Large intestine (tissue), 3 donors: ENCODE results near the gene KRT17. TPM values are rescaled to one million over a fixed set of nuclear protein-coding genes. Genes with fewer than 3 reads are reported as not detected.
"Not testable (repeated sequence)": the region's sequence is repeated elsewhere in the genome, so short reads cannot be mapped to it uniquely, and the experiment has no call there.

ENCODE experiments used
- DNase-seq, 2 donors: peaks; one replicate each; pipeline versions ENCODE4 v3.0.0 to v3.0.0-alpha.2; 2013
- H3K27ac ChIP-seq: one replicate; pipeline ENCODE4 v1.5.1; 2013; ENCODE audit warnings: low read length
- H3K27me3 ChIP-seq: 2 replicates; pipeline ENCODE4 v1.6.1; 2013; ENCODE audit warnings: low read length; ENCODE audit not compliant: control insufficient read depth, insufficient read depth
- H3K36me3 ChIP-seq: 2 replicates; pipeline ENCODE4 v1.6.1; 2013; ENCODE audit warnings: low read length; ENCODE audit not compliant: control insufficient read depth, insufficient read depth
- H3K4me1 ChIP-seq: one replicate; pipeline ENCODE4 v1.6.1; 2013; ENCODE audit warnings: low read length; ENCODE audit not compliant: control insufficient read depth, insufficient read depth
- H3K4me3 ChIP-seq: one replicate; pipeline ENCODE4 v1.5.1; 2013; ENCODE audit warnings: low read length
- H3K9me3 ChIP-seq: one replicate; pipeline ENCODE4 v1.6.1; 2013; ENCODE audit warnings: mild to moderate bottlenecking, low read depth, low read length, moderate library complexity; ENCODE audit not compliant: control insufficient read depth
- WGBS: methylation state at CpG from one replicate; pipeline ENCODE4 v1.1.5; 2013; ENCODE audit warnings: low lambda C conversion rate; ENCODE audit not compliant: insufficient coverage; 5-methylcytosine and 5-hydroxymethylcytosine counted together
- polyA plus RNA-seq: library from polyadenylated mRNA; unstranded; fragments of 120-200 nt; gene quantifications from one replicate; pipeline ENCODE4 v1.2.1, GENCODE V29; 2013

The KRT17 gene
- polyA plus RNA-seq, 1 donor: 1.1 TPM

GRCh38 chr17:41618341-41619035 lies 5.9 kb downstream of the KRT17 start:
- H3K4me3 ChIP-seq: no peak overlapping the region
- H3K27ac ChIP-seq: no peak overlapping the region
- H3K4me1 ChIP-seq: no peaks in the 10 kb centered on the region
- no peaks in the 10 kb centered on the region for H3K9me3 ChIP-seq
- DNase-seq: no peak
- WGBS: no CpG with 5 or more reads among the region's 13 CpGs
- H3K36me3 ChIP-seq: no peaks in the 10 kb centered on the region
- H3K27me3 ChIP-seq: no peaks in the 10 kb centered on the region

GRCh38 chr17:41617698-41618097 lies 6.7 kb downstream of the KRT17 start:
- H3K4me3 ChIP-seq: no peak overlapping the region
- DNase-seq: no peak
- H3K9me3 ChIP-seq: no peaks in the 10 kb centered on the region
- H3K27ac ChIP-seq: no peak overlapping the region
- WGBS: no CpG with 5 or more reads among the region's 11 CpGs
- H3K36me3 ChIP-seq: no peaks in the 10 kb centered on the region
- no peaks in the 10 kb centered on the region for H3K27me3 ChIP-seq
- H3K4me1 ChIP-seq: no peaks in the 10 kb centered on the region

GRCh38 chr17:41617136-41617535 lies 7.2 kb downstream of the KRT17 start:
- DNase-seq: no peak
- WGBS: no CpG with 5 or more reads among the region's 3 CpGs
- H3K9me3 ChIP-seq: no peaks in the 10 kb centered on the region
- H3K27me3 ChIP-seq: no peaks in the 10 kb centered on the region
- H3K4me1 ChIP-seq: no peaks in the 10 kb centered on the region
- no peaks in the 10 kb centered on the region for H3K36me3 ChIP-seq
- no peak overlapping the region for H3K27ac ChIP-seq
- H3K4me3 ChIP-seq: no peak overlapping the region

- H3K27ac ChIP-seq, DNase-seq, H3K4me1 ChIP-seq, H3K36me3 ChIP-seq, H3K9me3 ChIP-seq, H3K4me3 ChIP-seq, H3K27me3 ChIP-seq: not testable (repeated sequence)
- no CpG with 5 or more reads among the region's 4 CpGs for WGBS
Observed at GRCh38 chr17:41616486-41616885, 7.9 kb downstream of the KRT17 start.

- Histone ChIP-seq H3K4me1 (no peaks in the 10 kb centered on the region), H3K27me3 (no peaks in the 10 kb centered on the region), H3K36me3 (no peaks in the 10 kb centered on the region), H3K27ac (no peak overlapping the region), H3K9me3 (no peaks in the 10 kb centered on the region), H3K4me3 (no peak overlapping the region)
- DNase-seq: no peak
- no CpG with 5 or more reads among the region's 7 CpGs for WGBS
Observed at GRCh38 chr17:41615454-41615853, 8.9 kb downstream of the KRT17 start.

GRCh38 chr17:41614767-41615166 lies 9.6 kb downstream of the KRT17 start:
- H3K27ac ChIP-seq, H3K27me3 ChIP-seq, H3K9me3 ChIP-seq, H3K36me3 ChIP-seq, DNase-seq, H3K4me3 ChIP-seq, H3K4me1 ChIP-seq: not testable (repeated sequence)
- WGBS: no CpG with 5 or more reads among the region's 9 CpGs

GRCh38 chr17:41614098-41614497 lies 10.3 kb downstream of the KRT17 start:
- WGBS: no CpG with 5 or more reads among the region's 5 CpGs
- no peak overlapping the region for H3K27ac ChIP-seq

GRCh38 chr17:41613277-41614082 lies 10.9 kb downstream of the KRT17 start:
- WGBS: no CpG with 5 or more reads among the region's 11 CpGs
- H3K27me3 ChIP-seq: peaks cover 8% of the 10 kb centered on the region

More at GRCh38 chr17:41614098-41614497, 10.3 kb downstream of the KRT17 start:
- H3K36me3 ChIP-seq: no peaks in the 10 kb centered on the region
- H3K4me3 ChIP-seq: no peak overlapping the region
- DNase-seq: no peak
- H3K4me1 ChIP-seq: no peaks in the 10 kb centered on the region
- H3K27me3 ChIP-seq: peaks cover 8% of the 10 kb centered on the region
- no peaks in the 10 kb centered on the region for H3K9me3 ChIP-seq

GRCh38 chr17:41612376-41613160 lies 11.8 kb downstream of the KRT17 start, which contains the start of gene KRT16:
Gene KRT16, minus strand, starts transcription at chr17:41612767. Its CDS starts 79 bp downstream, at chr17:41612688.
- not testable (repeated sequence) for H3K27me3 ChIP-seq, H3K36me3 ChIP-seq, H3K27ac ChIP-seq, H3K9me3 ChIP-seq, H3K4me1 ChIP-seq, H3K4me3 ChIP-seq, DNase-seq
- WGBS: no CpG with 5 or more reads among the region's 31 CpGs

More at GRCh38 chr17:41613277-41614082, 10.9 kb downstream of the KRT17 start:
- Histone ChIP-seq H3K36me3 (no peaks in the 10 kb centered on the region), H3K4me1 (no peaks in the 10 kb centered on the region), H3K4me3 (no peak overlapping the region), H3K27ac (no peak overlapping the region), H3K9me3 (no peaks in the 10 kb centered on the region)
- no peak for DNase-seq

GRCh38 chr17:41610965-41611640 lies 13.3 kb downstream of the KRT17 start:
- no peak overlapping the region for H3K27ac ChIP-seq
- peaks cover 8% of the 10 kb centered on the region for H3K27me3 ChIP-seq

More at GRCh38 chr17:41610965-41611640, 13.3 kb downstream of the KRT17 start:
- DNase-seq: no peak
- H3K4me1 ChIP-seq: no peaks in the 10 kb centered on the region
- WGBS: no CpG with 5 or more reads among the region's 25 CpGs
- no peaks in the 10 kb centered on the region for H3K36me3 ChIP-seq
- H3K9me3 ChIP-seq: no peaks in the 10 kb centered on the region
- H3K4me3 ChIP-seq: no peak overlapping the region
